ENCODE results near the gene PRM1.

PRM1 gene

GRCh38 chr16:11289202-11289601 lies 8.1 kb upstream of the PRM1 start:
- in situ Hi-C loops (cut with HindIII; ENCODE audit: low pct_unique_long_range_greater_than_20kb, low sequenced_read_pairs) = no loop called here
- no peak for TF ChIP-seq JUND (IDR thresholded peaks at IDR 0.05; ENCODE audit: low read depth)
- DNase-seq (ENCODE audit: low read depth in 1 of 2, low spot score in 1 of 2) = no peak

GRCh38 chr16:11285842-11286241 lies 4.7 kb upstream of the PRM1 start:
- no peak for TF ChIP-seq JUND (IDR thresholded peaks at IDR 0.05; ENCODE audit: low read depth)
- in situ Hi-C loops (cut with HindIII; ENCODE audit: low pct_unique_long_range_greater_than_20kb, low sequenced_read_pairs) = no loop called here

GRCh38 chr16:11283820-11284248 lies 2.7 kb upstream of the PRM1 start:
- DNase-seq (ENCODE audit: low read depth in 1 of 2, low spot score in 1 of 2) = no peak
- TF ChIP-seq JUND (IDR thresholded peaks at IDR 0.05; ENCODE audit: low read depth) = no peak
- in situ Hi-C loops (cut with HindIII; ENCODE audit: low pct_unique_long_range_greater_than_20kb, low sequenced_read_pairs) = no loop called here

More at GRCh38 chr16:11285842-11286241, 4.7 kb upstream of the PRM1 start:
- no peak for DNase-seq (ENCODE audit: low read depth in 1 of 2, low spot score in 1 of 2)

- no peak for DNase-seq (ENCODE audit: low read depth in 1 of 2, low spot score in 1 of 2)
- in situ Hi-C loops (cut with HindIII; ENCODE audit: low pct_unique_long_range_greater_than_20kb, low sequenced_read_pairs) = no loop called here
- TF ChIP-seq JUND (IDR thresholded peaks at IDR 0.05; ENCODE audit: low read depth) = no peak
Observed at GRCh38 chr16:11278681-11279628, 2.2 kb downstream of the PRM1 start.

GRCh38 chr16:11277607-11278337 lies 3.4 kb downstream of the PRM1 start:
- DNase-seq (ENCODE audit: low read depth in 1 of 2, low spot score in 1 of 2) = no peak
- no peak for TF ChIP-seq JUND (IDR thresholded peaks at IDR 0.05; ENCODE audit: low read depth)
- in situ Hi-C loops (cut with HindIII; ENCODE audit: low pct_unique_long_range_greater_than_20kb, low sequenced_read_pairs) = no loop called here

GRCh38 chr16:11276896-11277593 lies 4.1 kb downstream of the PRM1 start:
- in situ Hi-C loops (cut with HindIII; ENCODE audit: low pct_unique_long_range_greater_than_20kb, low sequenced_read_pairs) = no loop called here
- no peak for DNase-seq (ENCODE audit: low read depth in 1 of 2, low spot score in 1 of 2)
- no peak for TF ChIP-seq JUND (IDR thresholded peaks at IDR 0.05; ENCODE audit: low read depth)

- in situ Hi-C loops (cut with HindIII; ENCODE audit: low pct_unique_long_range_greater_than_20kb, low sequenced_read_pairs) = no loop called here
Observed at GRCh38 chr16:11276143-11276895, 4.8 kb downstream of the PRM1 start, which contains the start of gene PRM2. TSS of gene PRM2 (minus strand) at chr16:11276480. CDS start at chr16:11276370, 110 bp downstream.

GRCh38 chr16:11274964-11275363 lies 6.2 kb downstream of the PRM1 start:
- TF ChIP-seq JUND (IDR thresholded peaks at IDR 0.05; ENCODE audit: low read depth) = no peak
- in situ Hi-C loops (cut with HindIII; ENCODE audit: low pct_unique_long_range_greater_than_20kb, low sequenced_read_pairs) = no loop called here
- DNase-seq (ENCODE audit: low read depth in 1 of 2, low spot score in 1 of 2) = no peak

More at GRCh38 chr16:11276143-11276895, 4.8 kb downstream of the PRM1 start, which contains the start of gene PRM2:
- no peak for DNase-seq (ENCODE audit: low read depth in 1 of 2, low spot score in 1 of 2)
- no peak for TF ChIP-seq JUND (IDR thresholded peaks at IDR 0.05; ENCODE audit: low read depth)

GRCh38 chr16:11273721-11274324 lies 7.3 kb downstream of the PRM1 start:
- TF ChIP-seq JUND (IDR thresholded peaks at IDR 0.05; ENCODE audit: low read depth) = no peak
- DNase-seq (ENCODE audit: low read depth in 1 of 2, low spot score in 1 of 2) = no peak

GRCh38 chr16:11272921-11273720 lies 8.0 kb downstream of the PRM1 start, which contains the start of gene PRM3:
TSS of gene PRM3 (minus strand) at chr16:11273629. CDS start at chr16:11273595, 34 bp downstream.
- no peak for TF ChIP-seq JUND (IDR thresholded peaks at IDR 0.05; ENCODE audit: low read depth)
- in situ Hi-C loops (cut with HindIII; ENCODE audit: low pct_unique_long_range_greater_than_20kb, low sequenced_read_pairs) = no loop called here
- no peak for DNase-seq (ENCODE audit: low read depth in 1 of 2, low spot score in 1 of 2)

More at GRCh38 chr16:11273721-11274324, 7.3 kb downstream of the PRM1 start:
- in situ Hi-C loops (cut with HindIII; ENCODE audit: low pct_unique_long_range_greater_than_20kb, low sequenced_read_pairs) = no loop called here
